HG03064 (cell line): ENCODE measurements around the gene ACAN.

Experiments
- ATAC-seq: cut with Tn5 transposase; IDR thresholded peaks from one replicate; pipeline ENCODE4 v1.9.1; 2021; ENCODE audit warnings: low read depth; ENCODE audit not compliant: unreplicated experiment

ACAN gene

DNA sequence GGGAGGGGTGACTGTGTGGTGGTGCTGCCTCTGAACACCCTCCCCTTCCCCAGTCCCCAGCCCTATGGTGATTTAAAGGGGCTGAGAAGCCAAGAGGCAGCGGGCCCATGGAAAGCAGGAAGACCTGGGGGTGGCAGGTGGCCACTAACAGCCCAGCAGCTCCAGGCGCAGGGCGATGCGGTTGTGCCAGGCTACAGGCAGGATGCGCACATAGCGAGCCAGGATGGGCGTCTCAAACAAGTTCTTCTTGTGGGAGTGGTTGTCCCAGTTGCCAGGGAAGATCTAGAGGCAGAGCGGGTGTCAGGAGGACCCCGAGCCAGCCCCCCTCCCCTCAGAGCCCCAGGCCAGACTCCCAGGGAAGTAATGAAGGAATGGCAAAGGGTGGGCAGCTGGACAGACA is 96.0 kb downstream of the ACAN start:
- no peak for ATAC-seq

DNA sequence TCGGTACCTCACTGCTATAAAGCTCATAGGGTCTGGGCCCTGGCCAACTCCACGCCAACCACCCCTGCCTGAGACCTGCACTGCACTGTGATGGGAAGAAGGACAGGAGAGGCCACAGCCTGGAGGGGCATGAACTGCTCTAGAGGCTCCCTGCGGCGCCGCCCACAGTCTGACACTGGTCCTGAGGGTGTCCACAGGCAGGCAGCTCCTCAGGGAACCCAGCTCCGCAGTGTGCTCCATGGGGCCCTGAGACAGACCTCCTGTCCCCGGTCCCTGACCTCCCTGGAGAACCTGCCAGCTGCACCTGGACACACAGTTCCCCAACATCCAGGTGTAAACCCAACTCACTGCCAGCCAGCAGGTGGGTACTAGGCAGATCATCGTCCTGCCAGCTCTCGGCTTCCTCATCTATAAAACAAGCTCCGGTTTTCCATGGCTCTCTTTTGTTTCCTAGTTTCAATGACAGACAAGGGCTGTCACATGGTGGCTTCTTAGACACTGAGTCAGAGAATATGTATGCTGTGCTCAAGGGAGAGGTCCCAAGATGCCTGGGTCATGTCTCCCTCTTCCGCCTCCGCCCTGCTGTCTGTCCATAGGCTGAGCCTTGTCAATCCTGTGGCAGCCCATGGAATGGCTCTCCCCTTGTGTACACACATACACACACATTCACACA is 97.2 kb downstream of the ACAN start:
- no peak for ATAC-seq

DNA sequence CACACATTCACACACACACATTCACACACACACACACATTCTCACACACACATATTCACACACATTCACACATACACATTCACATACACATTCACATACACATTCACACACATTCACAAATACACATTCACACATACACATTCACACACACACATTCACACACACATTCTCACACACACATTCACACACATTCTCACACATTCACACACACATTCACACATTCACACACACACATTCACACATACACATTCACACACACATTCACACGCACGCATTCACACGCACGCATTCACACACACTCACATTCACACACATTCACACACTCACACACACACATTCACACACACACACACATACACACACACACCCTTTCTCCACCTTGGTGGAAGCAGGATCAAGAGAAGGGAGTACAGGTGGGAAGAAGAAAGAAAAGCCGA is 97.8 kb downstream of the ACAN start:
- no peak for ATAC-seq

DNA sequence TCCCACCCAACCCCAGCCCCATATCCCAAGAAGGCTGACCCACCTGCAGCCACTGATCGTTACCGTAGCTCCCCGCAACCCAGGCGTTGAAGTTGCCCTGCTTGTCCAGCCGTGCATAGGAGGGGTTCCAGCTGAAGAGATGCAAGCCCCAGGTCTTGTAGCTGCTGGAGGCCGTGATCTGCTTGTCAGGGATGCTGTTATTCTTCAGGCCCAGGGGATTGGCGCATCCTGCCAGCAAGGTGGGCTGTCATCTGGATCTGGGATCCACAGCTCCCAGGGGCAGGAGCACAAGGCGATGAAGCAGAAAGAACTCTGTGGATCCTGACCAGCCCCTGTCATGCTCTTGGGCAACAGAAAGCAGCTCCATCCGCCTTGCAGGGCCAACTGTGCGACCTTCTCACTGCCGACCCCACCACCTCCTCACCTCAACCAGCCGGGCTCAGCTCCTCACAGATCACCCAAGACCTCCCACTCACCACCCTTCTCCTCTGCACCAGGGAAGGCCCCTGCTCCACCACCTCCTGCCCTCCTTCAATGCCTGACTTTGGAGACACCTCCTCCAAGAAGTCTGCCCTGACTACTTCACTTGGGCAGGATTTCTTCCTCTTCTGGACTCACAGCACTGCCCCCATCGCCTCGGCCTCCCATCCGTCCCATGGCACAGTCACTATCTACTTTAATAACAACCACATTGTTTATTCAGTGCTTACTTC is 98.4 kb downstream of the ACAN start:
- no peak for ATAC-seq

DNA sequence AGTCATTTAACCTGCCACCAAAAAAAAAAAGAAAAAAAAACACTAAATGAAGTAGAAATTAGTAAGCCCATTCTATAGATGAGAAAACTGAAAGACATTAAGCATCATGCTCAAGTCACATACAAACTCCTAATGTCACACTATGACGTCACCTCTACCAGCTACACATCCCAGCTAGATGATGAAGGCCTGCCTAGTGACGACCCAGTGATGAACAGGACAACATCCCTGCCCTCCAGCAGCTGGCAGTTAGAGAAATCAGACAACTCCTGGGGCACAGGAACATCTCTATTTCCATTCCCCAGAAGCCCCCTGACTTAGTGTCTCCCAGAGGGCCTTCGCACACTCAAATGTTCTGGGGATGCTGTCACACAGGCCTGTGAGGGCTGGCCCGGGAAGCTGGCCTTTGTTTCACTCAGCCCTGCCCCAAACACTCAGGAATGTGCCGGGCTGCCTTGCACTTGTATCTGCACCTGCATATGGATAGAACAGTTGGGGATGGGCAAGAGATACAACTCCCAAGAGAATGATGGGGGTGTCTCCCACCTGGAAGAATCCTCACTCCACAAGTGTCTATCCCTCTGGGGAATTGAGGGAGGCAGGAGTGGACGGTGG is 99.1 kb downstream of the ACAN start:
- no peak for ATAC-seq

DNA sequence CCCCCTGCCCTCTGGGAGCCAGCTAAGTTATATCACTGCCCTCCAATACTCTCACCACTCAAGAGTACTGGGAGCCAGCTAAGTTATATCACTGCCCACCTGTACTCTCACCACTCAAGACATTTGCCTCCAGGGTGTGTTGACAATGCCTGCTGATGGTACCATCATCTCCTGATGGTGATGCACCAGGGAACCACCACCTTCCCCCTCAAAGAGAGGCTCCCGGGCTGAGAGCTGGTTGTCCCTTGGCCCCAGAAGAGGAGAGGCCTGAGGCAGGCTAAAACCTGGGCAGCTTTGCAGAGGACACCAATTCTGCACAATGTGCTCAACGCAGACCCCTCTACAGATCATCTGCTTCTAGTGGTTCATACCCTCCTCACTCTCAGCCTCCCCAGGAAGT is 99.6 kb downstream of the ACAN start:
- ATAC-seq = no peak

DNA sequence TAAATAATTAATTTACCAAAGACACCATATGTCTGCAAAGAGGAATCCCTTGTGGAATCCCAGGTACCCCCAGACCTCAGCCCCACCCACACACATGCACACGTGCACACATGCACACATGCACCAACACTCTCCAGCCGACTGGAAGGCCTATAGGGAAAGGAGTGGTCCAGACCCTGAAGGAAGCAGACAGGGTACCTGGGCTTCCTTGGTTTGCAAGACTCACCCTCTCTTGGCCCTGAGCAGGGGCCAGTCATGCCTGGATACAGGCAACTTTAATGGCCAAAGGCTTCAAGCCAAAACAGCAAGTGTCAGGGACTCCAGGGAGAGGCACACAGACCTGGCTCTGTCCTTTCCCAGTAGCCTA is 101.0 kb downstream of the ACAN start:
- no peak for ATAC-seq

DNA sequence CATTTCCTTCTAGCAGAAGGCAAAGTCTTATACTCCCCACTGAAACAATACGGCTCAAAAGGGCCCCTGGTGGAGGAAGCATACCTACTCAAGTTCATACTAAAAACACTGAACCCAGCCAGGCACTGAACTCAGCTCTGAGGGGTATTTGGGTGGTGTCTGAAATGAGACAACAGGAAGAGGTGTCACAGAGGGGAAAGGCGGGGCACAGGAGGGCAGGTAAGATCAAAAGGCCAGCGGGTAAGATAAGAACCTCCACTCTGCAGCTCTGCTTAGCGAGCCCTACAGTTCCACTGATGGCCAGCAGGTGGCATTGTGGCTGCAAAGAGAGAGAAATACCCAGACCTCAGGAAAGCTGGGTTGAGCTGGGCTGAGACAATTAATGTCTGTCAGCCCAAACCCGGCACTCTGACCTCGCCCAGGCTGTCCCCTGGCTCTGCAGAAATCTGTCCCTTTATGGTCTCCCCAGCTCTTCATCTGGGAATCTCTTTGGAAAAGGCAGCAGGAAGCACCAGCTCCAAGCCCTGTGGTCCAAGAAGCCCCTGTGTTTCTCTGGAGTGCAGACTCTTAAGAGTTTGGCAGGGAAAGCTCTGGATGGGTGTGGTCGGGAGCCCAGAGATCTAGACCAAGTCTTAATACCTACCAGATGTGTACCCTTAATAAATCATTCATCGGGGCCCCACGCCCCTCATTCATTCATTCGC is 101.5 kb downstream of the ACAN start:
- ATAC-seq = peak; percentile 66

DNA sequence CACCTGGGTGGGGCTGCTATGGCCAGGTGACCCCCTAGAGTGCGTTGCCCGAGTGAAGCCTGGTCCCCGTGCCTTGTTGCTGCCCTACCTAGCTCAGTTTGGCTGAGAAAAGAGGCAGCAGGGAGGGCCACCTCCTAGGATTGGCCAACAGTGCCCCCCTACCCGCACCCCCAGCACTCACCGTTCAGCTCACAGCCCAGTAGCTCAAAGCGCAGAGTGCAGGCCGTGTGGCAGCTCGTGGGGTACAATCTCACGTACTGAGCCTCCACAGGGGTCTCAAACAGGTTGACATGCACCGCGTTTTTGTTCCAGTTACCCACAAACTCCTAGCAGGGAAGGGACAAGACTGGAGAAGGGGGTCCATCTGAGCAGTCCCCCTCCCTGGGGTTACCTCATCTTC is 102.3 kb downstream of the ACAN start:
- ATAC-seq = no peak

DNA sequence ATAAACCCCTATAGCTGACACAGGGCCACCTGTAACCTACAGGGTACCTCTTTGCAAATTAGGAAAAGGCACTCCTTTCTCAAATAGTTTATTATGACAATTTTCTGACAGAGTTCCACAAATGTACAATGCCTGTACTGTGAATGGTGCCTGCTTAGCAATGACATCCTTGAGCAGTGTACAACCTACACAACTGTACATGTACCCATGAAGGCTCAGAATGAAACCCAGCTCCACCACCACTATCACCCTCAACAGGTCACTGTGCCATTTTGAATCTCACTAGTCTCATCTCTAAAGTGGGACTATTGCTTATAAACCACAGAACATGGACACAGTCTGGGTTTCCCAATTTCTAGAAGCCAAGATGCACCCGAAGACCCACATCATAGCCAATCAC is 102.9 kb downstream of the ACAN start:
- ATAC-seq = no peak

DNA sequence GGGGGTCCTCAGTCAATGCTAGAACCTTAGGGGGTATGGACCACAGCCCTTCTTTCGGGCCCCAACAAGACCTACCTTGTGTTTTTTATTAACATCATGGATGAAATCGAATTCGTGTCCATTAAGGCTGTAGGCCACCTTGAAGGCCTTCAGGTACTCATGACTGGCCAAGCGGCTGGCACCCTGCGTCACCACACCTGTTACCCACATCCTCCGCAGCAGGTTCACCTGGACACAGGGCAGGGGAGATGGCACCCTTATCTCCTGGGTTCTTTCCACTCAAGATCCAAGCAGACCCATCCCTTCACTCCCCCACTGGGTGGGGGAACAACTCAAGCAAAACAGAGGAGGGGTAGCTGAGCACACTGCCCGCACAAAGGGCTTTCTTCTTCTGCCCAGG is 103.3 kb downstream of the ACAN start:
- no peak for ATAC-seq

DNA sequence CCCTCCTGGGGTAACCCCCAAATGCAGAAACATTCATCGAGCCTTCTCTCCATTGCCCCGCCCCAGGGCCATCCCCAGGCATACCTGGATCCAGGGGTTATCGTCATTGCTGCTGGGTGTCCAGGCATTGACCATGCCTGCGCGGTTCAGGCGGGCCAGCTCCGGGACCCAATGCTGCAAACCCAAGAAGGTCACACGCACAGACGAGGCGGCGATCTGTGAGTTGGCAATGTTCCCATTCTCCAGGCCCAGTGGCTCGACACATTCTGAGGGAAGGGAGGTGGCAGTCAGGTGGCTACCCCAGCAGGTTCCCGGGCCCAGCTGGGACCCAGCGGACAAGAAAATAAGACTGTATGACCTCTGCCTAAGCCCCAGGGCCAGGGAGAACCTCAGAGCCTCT is 103.9 kb downstream of the ACAN start:
- no peak for ATAC-seq

DNA sequence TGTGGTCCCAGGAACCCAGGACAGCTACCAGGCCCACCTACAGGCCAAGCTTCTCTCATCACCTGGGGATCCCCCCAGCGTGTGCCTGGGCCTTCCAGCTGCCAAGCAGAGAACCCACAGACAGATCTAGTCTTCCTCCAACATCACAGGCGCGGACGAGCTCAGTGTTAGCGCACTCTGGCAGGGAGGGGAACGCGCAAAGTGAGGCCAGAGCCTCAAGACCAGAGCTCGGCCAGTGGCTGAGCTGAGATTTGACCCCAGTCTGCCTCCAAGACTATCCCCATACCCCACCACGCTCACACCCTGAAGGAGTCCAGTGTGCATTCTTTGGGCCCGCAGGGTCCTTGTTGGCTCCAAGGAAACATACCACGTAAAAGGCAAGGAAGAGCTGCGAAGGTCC is 104.9 kb downstream of the ACAN start:
- no peak for ATAC-seq

DNA sequence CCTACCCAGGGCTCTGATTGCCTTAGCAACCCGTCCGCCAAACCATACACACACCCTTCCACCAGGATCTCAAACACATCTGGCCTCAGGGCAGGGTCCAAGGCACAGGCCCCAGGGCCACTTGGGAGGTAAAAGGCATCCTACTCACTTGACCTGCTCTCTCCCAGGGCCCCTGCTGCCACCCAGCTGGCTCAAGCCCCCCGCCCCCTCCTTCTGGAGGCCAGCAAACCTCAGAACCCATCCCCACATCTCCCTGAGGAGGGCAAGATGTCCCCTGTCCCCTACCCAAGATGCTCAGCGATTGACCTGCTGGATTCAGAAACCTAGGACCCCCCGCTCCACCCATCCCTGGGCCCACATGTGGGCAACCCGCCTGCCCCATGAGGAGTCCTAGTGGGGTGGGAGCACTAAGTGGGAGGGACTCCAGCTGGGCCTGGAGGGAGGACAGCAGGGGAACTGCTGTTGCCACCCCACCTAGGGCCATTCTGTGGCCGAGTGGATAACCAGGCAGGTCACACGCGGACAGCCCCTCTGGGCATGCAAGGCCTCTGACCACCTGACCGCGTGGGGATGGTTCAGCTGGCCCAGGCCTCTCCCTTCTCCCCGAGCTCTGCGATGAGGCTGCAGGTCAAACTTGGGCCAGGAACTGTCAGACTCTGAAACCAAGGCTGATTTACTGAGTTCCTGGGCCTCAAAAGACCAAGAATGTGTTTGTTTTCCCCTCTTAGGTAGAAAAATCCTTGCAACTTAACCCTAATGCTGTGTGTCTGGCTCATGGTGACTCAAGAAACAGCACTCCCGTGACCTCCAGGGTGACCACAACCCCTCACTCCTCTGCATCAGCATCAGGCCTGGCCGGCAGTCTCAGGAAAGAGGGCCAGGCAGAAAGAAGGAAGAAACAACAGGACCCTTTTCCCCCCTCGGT is 105.7 kb downstream of the ACAN start:
- ATAC-seq = no peak

DNA sequence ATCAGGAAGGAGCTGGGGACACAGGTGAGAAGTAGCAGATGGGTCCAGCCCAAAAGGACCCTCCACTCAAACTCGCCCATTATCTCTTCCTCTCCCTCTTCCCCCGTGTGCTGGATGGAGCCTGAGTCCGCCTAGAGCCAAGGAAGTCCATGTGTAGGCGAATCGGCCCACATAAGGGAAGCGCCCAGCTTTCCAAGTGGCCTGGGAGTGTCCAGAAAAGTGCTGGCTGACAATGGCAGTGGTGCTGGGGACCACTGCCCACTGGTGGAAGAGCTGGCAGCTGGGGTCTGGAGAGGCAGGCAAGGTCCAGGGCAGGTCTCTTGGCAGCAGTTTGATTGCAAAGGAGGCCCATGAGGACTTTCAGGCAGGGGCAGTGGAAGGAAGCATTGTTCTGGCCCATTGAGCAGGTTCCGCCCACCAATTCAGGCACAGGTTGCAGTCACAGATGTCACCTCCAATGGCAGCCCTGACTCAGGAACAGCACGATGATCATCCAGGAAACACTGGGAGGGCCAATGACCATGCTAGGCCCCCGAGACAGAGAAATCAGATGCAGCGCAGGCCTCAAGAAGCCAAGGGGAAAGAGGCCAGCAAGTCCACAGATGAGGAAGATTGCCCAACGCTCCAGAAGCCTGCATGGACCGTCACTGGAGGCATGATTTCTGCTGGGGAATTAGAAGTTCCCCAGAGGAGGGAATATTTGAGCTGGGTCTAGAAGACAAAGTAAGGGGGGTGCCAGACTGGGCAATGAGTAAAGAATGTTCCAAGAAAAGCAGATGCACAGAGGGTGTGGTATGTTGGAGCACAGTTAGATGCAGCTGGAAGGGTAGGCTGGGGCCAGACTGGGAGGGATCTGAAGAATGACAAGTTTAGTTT is 107.0 kb downstream of the ACAN start:
- no peak for ATAC-seq

DNA sequence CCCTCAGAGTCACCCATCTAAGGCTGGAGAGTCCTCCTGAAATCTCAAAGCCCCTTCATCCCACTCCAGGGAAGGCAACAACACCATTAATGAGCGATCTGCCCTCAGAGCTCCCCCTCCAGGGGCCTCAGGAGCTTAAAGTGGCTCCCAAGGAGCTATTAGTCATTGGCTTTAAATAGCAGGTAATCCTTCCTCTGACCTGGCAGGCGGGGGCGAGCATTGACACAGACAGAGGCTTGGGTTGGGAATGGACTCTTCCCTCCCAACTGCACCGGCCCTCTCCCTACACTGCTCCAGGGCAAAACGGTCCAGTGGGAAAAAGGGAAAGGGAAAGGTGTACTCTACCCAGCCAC is 108.5 kb downstream of the ACAN start:
- no peak for ATAC-seq

DNA sequence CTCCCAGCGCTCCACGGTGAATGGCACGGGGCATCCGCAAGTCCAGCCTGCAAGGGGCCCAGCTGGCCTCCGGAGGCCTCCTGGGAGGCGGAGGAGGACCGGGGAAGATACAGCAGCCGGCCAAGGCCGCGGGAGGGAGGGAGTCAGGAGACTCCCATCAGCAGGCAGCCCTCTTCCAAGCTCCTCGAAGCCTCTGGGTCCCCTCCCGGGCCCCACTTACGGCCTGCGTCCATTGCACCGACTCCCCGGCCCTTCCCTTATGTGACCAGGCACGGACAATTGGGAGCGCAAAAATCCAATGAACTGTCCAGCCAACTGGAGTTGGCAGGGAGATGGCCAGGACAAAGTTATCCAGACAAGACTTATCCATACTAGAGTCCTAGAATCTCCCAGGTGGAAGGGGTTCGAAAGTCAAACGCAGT is 109.3 kb downstream of the ACAN start:
- ATAC-seq = no peak

DNA sequence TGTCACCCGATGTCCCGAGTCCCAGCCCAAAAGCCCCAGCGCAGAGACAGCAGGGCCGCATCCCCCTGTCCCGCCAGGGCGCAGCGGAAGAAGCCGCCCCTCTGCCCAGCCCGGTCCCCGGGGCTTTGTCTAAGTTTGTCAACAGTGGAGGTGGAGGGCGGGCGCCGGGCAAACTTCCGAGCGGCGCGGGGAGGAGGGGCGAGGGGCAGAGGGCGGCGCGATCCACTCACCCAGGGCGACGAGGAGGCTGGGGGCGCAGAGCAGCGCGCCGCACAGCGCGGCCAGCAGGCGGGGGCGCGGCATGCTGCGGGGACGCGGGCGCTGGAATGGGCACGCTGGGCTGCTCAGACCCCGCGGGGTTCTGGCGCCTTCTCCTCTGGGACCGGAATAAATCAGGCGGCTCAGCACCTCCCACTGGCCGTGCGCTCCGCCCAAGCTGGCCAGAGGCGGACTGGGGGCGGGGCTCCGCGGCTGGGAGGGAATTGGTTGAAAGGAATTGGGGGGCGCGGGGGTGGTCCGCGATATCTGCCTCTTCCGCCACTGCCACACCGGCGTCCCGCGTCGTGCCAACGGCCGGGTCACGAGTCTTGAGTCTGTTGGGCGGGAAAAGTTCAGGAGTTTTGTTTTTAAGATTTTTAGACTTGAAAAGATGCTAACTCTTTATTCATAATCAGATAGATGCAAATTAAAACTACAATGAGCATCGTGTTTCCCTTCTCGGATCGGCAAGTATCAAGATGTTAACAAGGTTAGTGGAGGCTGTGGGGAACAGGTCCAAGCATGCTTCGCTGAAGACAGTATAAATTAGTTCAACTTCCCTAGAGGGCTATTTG is 110.0 kb downstream of the ACAN start, which contains the start of gene MFGE8:
Gene MFGE8, minus strand, starts transcription at position 363 of the 833 bp plus-strand sequence. Its CDS starts 60 bp downstream, at position 303.
- ATAC-seq = peak; percentile 87

DNA sequence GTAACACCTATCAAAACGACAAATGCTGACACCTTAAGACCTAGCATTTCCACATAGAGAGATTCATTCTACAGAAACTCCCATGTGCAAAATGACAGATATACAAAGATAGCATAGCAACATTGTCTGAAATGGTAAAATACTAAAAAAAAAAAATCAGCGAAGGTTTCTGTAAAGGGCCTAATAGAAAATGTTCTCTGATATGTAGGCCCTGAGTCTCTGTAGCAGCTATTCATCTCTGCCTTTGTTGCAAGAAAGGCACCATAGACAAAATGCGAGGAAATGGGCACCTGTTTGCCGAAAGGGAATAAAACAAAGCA is 110.6 kb downstream of the ACAN start:
- ATAC-seq = no peak
